HG03558 (cell line): ENCODE data around the gene AQP12B.

ENCODE experiments used
- ATAC-seq: cut with Tn5 transposase; IDR thresholded peaks from one replicate; pipeline ENCODE4 v1.9.1; 2021; ENCODE audit warnings: moderate number of reproducible peaks; ENCODE audit not compliant: unreplicated experiment; ENCODE audit errors: extremely low read depth

AQP12B gene

DNA sequence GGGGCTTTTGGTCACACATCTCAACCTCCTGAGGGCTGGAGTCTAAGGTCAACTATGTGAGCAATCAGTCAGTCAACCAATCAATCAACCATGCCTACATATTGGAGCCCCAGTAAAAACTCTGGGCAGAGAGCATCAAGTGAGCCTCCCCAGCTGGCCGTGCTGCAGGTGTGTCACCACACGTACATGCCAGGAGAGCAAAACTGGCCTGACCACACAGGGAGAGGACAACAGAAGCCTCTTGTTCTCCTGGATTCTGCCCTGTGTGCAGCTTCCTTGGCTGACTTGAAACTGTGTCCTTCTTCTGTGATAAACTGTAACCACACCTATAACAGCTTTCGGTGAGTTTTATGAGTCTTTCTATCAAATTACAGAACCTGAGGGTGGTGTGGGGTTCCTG lies 31.5 kb downstream of the AQP12B start:
- ATAC-seq = no peak

GRCh38 chr2:240650254-240650965 lies 32.3 kb downstream of the AQP12B start:
- no peak for ATAC-seq

GRCh38 chr2:240649331-240649730 lies 33.4 kb downstream of the AQP12B start:
- ATAC-seq = no peak

GRCh38 chr2:240648650-240649275 lies 33.9 kb downstream of the AQP12B start:
- no peak for ATAC-seq

- no peak for ATAC-seq
Observed at GRCh38 chr2:240648155-240648649, 34.5 kb downstream of the AQP12B start.

GRCh38 chr2:240647503-240648154 lies 35.1 kb downstream of the AQP12B start:
- ATAC-seq = no peak

DNA sequence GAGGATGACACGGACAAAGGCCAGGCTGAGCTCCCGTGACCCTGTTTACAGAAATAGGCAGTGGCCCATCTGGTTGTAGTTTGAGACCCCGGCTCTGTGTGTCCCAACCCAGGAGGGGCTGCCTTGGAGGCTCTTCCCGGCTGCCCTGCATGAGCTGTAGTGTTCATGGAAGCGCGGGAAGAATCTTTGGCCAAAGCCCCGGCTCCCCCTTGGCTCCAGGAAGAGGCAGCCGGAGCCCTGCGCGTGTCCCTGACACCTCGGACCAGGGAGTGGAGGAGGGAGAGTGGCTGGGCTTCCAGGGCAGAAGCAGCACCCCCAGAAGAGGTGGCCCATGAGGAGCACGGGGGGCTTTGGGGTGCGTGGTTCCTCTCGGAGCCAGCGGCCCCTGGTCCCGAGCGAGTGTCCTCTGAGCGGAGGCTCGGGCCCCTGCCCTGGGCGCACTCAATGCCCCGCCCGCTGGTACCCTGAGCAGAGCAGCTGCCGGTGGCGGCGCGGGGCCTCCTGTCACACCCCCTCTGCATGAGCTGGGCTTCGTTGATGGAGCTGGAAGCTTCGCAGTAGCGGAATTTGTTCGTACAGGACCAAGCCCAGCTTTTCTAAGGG lies 35.7 kb downstream of the AQP12B start:
- ATAC-seq = no peak

DNA sequence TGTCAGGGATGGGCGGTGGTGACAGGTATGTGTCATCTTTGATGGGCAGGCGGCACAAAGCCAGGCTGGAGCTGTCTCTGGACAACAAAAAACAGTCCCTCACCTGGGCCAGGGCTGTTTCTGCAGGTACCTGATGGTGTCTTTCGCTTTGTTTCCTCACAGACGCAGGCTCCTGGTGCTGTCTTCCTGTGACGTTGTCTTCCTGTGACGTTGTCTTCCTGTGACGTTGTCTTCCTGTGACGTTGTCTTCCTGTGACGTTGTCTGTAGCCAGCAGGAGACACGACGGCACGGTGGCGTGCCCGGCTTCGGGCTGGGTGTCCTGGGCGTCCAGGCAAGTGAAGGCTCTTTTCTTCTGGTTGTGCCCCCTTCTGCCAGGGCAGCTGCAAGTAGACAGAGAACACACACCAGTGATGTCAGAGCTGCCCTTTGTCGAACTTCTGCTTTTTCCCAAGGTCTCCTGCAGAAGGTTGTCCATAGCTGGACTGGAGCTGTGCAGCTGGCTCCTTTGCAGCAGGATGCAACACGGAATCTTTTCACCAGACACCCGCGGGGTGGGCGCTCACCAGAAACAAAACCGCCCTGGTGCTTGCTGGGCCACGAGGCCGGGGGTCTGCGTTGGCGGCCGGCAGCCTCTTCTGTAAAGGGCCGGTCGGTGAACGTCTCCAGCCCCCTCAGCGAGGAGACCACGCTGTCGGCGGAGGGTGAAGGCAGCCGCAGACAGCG lies 36.3 kb downstream of the AQP12B start:
- no peak for ATAC-seq

DNA sequence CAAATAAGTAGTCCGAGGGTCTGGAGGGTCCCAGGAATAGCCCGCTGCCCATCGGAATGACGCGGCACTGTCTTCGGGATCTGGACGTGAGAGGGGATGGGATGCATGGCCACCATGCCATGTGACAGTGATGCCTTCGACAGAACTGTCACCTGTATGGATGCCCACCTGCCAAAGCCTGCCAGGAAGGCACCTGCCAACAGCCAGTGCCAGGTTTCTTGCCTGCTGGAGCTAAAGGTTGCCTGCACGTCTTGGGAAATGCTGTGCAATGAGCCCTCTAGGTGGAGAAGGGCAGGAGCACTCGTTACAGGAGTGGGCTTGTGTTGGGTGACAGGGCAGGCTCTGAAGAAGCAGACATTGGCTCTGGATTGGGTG lies 36.9 kb downstream of the AQP12B start:
- no peak for ATAC-seq

GRCh38 chr2:240645346-240645745 lies 37.3 kb downstream of the AQP12B start:
- ATAC-seq = no peak

GRCh38 chr2:240644859-240645301 lies 37.8 kb downstream of the AQP12B start:
- ATAC-seq = no peak

GRCh38 chr2:240644171-240644651 lies 38.5 kb downstream of the AQP12B start:
- no peak for ATAC-seq

- no peak for ATAC-seq
Observed at GRCh38 chr2:240643811-240644150, 38.9 kb downstream of the AQP12B start.

DNA sequence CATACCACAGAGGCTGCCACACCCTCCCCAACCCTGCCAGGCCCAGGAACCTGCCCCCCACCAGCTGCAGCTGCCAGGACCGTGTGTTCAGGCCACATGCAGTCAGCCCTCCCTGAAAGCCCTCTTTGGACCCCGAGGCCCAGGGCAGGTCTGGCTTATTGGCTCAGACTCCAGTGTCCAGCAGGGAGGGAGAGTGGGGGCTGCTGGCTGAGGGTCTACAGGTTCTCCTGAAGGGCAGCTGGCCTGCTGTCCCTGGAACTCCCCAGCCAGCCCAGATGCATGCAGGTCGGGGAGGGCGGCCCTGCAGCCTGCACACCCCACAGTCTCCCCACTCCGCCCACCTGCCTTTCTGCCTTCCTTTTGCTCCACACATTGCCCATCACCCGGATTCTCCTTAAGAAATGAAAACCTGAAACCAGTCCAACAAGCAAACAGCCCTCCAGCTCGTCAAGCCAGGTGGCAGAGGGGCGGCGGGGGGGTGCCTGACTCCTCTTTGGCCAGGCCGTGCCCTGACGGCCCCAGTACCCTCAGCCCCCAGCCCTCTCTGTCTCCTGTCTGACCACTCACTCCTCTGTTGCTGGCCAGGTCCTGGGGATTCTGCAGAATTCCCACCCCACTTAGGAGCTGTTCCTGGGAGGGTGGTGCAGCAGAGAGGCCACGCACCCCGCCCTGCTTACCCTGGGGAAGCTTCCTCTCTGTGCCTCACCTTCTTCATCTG lies 39.4 kb downstream of the AQP12B start:
- no peak for ATAC-seq

- ATAC-seq = no peak
Observed at GRCh38 chr2:240642806-240643092, 39.9 kb downstream of the AQP12B start.

- no peak for ATAC-seq
Observed at GRCh38 chr2:240642061-240642805, 40.5 kb downstream of the AQP12B start.

DNA sequence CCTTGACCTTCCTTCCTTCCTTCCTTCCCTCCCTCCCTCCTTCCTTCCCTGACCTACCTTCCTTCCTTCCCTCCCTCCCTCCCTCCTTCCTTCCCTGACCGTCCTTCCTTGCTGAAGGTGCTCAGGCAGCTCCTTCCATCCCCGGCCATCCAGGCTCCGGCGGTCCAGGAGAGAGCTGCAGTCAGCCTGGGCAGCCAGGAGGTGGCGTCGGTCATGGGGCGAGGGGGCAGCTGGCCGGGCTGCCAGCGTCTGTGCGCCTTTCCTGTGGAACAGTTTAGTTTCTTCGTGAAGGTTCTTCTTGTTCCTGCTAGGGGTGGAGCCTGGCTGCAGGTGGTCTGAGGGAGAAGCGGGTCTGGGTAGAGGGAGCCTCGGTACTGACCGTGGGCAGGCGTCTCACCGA lies 41.7 kb downstream of the AQP12B start:
- no peak for ATAC-seq

GRCh38 chr2:240639566-240639965 lies 43.1 kb downstream of the AQP12B start:
- no peak for ATAC-seq

DNA sequence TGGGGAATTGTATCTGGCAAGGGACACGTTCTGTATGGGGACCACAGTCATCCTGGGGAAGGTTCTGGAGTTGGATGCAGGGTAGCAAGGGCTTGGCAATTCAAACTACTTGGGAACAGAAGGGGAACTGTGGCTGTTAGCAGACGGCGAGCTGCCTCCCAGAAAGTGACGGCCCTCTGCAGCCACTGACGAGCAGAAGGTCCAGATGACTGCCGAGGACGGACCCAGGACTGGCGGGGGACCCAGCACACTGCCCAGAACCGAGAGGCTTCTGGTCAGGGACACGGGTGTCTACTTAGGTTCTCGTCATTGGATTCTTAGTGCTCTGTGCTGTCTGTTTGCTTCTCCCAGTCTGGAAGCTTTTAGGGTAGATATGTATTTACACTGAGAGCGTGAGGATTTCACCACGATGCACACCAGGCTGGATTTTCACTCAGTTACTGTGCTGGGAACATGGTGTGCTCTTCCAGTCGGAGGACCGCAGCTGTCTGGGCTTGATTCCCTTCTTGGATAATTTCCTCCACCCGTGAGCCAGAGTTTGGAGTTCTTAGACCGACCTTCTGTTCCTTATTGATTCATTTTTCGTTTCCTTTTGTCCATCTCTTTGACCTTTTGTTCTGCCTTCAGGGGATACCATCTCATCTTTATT lies 44.0 kb downstream of the AQP12B start:
- ATAC-seq = no peak
